Activated CD4-positive, alpha-beta T cell treated with anti-CD3 and anti-CD28 coated beads for 36 hours (primary cell): Measurements from ENCODE around the gene KCNE1. TPM values are rescaled to one million over a fixed set of nuclear protein-coding genes. Genes with fewer than 3 reads are reported as not detected.
A peak's percentile ranks its signal among the peaks of the same experiment; 100 is the strongest.
"Not testable (repeated sequence)": the region's sequence is repeated elsewhere in the genome, so short reads cannot be mapped to it uniquely, and the experiment has no call there.

Source experiments
- ATAC-seq: fragments of 200-7000 bp; cut with Tn5 transposase; one replicate; pipeline ENCODE4 v1.10.0; 2021; ENCODE audit warnings: mild to moderate bottlenecking, moderate library complexity
- CTCF ChIA-PET: fragments of 350-600 bp; sonication (Branson Sonifier 250); formaldehyde crosslinking; loops from one replicate; lab custom pipeline; 2021; ENCODE audit warnings: antibody characterized with exemption; lab: Charles Lee
- POLR2A ChIA-PET: fragments of 350-600 bp; sonication (Branson Sonifier 250); formaldehyde crosslinking; loops from one replicate; lab custom pipeline; 2021; ENCODE audit warnings: antibody characterized with exemption, inconsistent platforms; lab: Charles Lee
- DNase-seq: peaks from one replicate; pipeline ENCODE4 v3.0.0-alpha.2; 2020
- H3K27ac Mint-ChIP-seq: one replicate; pipeline ENCODE4 v1.8.0; 2021; ENCODE audit warnings: mixed read lengths
- H3K27me3 Mint-ChIP-seq: one replicate; pipeline ENCODE4 v1.8.0; 2021; ENCODE audit warnings: mixed read lengths
- H3K36me3 Mint-ChIP-seq: one replicate; pipeline ENCODE4 v1.8.0; 2021; ENCODE audit warnings: low read depth, mixed read lengths
- H3K4me1 Mint-ChIP-seq: one replicate; pipeline ENCODE4 v1.8.0; 2021; ENCODE audit warnings: mixed read lengths
- H3K4me3 Mint-ChIP-seq: one replicate; pipeline ENCODE4 v1.8.0; 2021; ENCODE audit warnings: mild to moderate bottlenecking, moderate library complexity, mixed read lengths
- H3K9me3 Mint-ChIP-seq: one replicate; pipeline ENCODE4 v1.8.0; 2021; ENCODE audit warnings: low read depth, mixed read lengths
- intact Hi-C, 2 experiments: fragments of 100-400 bp; cut with DNase I in 1 of 2; cut with micrococcal nuclease in 1 of 2; formaldehyde crosslinking; loops; one replicate each; pipeline versions ENCODE4 v1.14.2 to v1.15.1; 2022 to 2024; cut with DNase I, micrococcal nuclease
- total RNA-seq, 2 experiments: library from RNA; stranded (reverse); gene quantifications; one replicate each; pipeline ENCODE4 v1.2.3, GENCODE V29; 2021

The KCNE1 gene
- total RNA-seq, 2 experiments from 2014 or later = 0.07 TPM; not detected in 1

GRCh38 chr21:34467333-34467732 lies 44.7 kb downstream of the KCNE1 start:
- H3K9me3 Mint-ChIP-seq, CTCF ChIA-PET, H3K27me3 Mint-ChIP-seq, DNase-seq, ATAC-seq, H3K36me3 Mint-ChIP-seq, H3K4me3 Mint-ChIP-seq, H3K4me1 Mint-ChIP-seq, H3K27ac Mint-ChIP-seq, POLR2A ChIA-PET, intact Hi-C loops: not testable (repeated sequence)

GRCh38 chr21:34459426-34459825 lies 52.6 kb downstream of the KCNE1 start:
- H3K9me3 Mint-ChIP-seq, H3K4me1 Mint-ChIP-seq, POLR2A ChIA-PET, H3K36me3 Mint-ChIP-seq, H3K27ac Mint-ChIP-seq, H3K4me3 Mint-ChIP-seq, intact Hi-C loops, ATAC-seq, DNase-seq, CTCF ChIA-PET, H3K27me3 Mint-ChIP-seq: not testable (repeated sequence)

DNA sequence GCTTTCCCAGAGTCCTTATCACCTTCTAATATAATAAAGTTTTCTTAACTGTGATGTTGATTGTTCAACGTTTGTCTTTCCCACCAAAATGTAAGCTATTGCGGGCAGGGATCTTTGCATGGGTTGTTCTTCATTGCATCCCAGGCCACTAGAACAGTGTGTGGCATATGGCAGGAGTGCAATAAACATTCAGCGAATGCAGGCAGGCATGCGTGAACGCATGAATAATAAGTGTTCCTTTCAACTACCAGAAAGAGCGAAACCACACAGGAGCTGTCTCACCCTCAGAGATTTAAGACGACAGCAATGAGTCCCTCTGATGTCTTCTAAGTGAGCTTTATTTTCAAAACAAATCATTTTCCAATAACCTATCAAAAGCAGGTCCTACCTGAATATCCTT lies 53.7 kb downstream of the KCNE1 start:
- H3K27me3 Mint-ChIP-seq, H3K4me1 Mint-ChIP-seq, ATAC-seq, POLR2A ChIA-PET, H3K27ac Mint-ChIP-seq, CTCF ChIA-PET, intact Hi-C loops, H3K9me3 Mint-ChIP-seq, DNase-seq, H3K4me3 Mint-ChIP-seq, H3K36me3 Mint-ChIP-seq: not testable (repeated sequence)

DNA sequence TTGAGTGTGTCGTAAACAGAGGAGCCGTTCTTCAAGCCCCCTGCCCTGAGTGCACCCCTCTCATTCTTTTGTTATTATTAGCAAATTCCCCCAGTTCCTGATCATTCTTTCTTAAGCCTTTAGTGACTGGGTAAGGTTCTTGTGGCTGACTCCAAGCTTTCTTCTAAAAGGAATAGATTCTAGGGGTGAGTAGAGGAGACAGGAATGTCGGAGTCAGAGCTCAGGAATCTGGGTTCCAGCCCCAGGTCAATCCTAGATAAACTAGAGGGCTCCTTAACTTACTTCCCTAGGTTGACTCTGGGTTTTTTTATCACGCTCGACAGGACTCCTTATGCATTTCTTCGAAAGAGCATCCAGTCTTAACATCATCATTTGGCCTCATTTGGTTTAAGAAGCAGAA lies 55.8 kb downstream of the KCNE1 start:
- POLR2A ChIA-PET, H3K36me3 Mint-ChIP-seq, H3K27me3 Mint-ChIP-seq, intact Hi-C loops, ATAC-seq, H3K4me1 Mint-ChIP-seq, H3K9me3 Mint-ChIP-seq, H3K4me3 Mint-ChIP-seq, DNase-seq, CTCF ChIA-PET, H3K27ac Mint-ChIP-seq: not testable (repeated sequence)

DNA sequence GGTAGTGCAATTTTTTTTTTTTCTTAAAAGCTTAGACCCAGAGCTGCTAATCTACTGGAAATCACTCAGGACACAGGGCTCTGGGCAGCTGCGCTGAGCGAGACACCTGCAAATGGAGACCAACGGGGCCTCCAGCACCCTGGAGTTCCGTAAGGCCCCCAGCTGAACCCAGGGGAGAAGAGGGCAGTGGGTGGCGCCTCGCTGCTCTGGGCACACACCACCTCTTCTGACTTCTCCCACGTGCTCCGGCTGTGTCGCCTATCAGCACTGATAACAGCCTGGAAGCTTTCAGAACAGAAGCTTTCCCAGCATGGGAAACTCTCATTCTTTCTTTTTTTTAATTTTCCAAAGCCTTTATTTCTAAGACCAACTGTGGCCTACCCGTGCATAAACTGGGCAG lies 56.4 kb downstream of the KCNE1 start:
- intact Hi-C loops, H3K9me3 Mint-ChIP-seq, CTCF ChIA-PET, H3K4me3 Mint-ChIP-seq, H3K36me3 Mint-ChIP-seq, H3K27me3 Mint-ChIP-seq, H3K4me1 Mint-ChIP-seq, H3K27ac Mint-ChIP-seq, ATAC-seq, DNase-seq, POLR2A ChIA-PET: not testable (repeated sequence)

GRCh38 chr21:34447018-34447417 lies 65.0 kb downstream of the KCNE1 start:
- CTCF ChIA-PET, POLR2A ChIA-PET, intact Hi-C loops, H3K27ac Mint-ChIP-seq, H3K4me1 Mint-ChIP-seq, H3K4me3 Mint-ChIP-seq, H3K27me3 Mint-ChIP-seq, DNase-seq, H3K36me3 Mint-ChIP-seq, H3K9me3 Mint-ChIP-seq, ATAC-seq: not testable (repeated sequence)

DNA sequence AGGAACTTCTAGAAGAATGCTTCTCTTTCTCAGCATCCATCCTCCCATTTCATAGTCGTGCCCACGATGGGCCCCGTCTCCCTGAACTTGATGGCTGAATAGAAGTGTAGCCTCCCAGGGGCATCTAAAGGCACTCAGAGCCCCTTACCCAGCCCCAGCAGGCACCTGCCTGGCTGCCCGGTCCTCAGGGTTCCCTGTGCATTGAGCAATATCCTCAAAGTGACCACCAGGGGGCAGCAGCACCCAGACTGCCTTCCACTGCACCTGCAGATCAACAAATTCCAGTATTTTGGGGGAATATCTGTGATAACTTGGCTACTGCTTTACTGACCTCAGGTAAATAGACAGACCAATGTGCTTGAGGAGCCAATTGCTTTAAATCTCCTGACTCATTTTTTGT lies 68.5 kb downstream of the KCNE1 start:
- DNase-seq, H3K9me3 Mint-ChIP-seq, H3K27ac Mint-ChIP-seq, POLR2A ChIA-PET, H3K27me3 Mint-ChIP-seq, intact Hi-C loops, H3K4me3 Mint-ChIP-seq, H3K36me3 Mint-ChIP-seq, H3K4me1 Mint-ChIP-seq, CTCF ChIA-PET, ATAC-seq: not testable (repeated sequence)

DNA sequence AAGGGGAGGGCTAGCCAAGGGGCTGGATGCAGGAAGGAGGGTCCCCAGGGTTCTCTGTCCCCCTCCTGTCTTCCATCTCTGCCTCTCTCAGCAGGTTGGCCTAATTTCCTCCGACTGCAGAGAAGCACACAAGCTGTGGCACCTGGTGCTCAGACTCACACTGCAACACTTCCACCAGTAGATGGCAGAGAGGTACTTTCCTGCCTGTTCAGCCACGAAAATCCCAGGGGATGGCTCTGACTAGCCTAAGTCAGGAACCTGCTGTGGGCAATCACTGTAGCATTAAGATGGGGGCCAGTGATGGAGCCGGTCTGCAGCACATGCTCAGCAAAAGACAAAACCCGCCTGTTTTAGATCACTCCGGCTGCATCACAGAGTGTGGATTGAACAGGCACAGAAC lies 82.3 kb downstream of the KCNE1 start:
- DNase-seq, H3K27me3 Mint-ChIP-seq, H3K4me1 Mint-ChIP-seq, H3K36me3 Mint-ChIP-seq, H3K27ac Mint-ChIP-seq, POLR2A ChIA-PET, H3K4me3 Mint-ChIP-seq, CTCF ChIA-PET, H3K9me3 Mint-ChIP-seq, intact Hi-C loops, ATAC-seq: not testable (repeated sequence)

DNA sequence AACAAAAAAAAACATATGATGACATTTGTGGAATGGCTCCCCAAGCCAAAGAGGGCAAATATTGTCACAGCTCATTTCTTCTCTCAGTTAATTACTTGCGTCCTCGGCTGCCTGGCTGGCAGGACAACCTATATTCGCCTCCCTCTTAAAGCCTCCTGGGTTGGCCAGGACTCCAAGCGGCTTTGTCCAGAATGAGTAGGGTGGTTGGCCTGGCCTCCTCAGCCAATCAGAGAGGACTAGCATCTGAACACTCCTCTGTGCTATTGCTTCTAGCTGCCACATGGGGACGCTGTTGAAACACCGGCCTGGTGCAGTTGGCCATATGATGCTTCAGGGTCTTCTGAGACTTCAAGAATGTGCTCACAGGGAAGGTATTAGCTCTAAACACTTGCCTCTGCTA lies 83.6 kb downstream of the KCNE1 start:
- H3K4me1 Mint-ChIP-seq, ATAC-seq, H3K4me3 Mint-ChIP-seq, POLR2A ChIA-PET, CTCF ChIA-PET, H3K36me3 Mint-ChIP-seq, intact Hi-C loops, H3K27ac Mint-ChIP-seq, H3K9me3 Mint-ChIP-seq, DNase-seq, H3K27me3 Mint-ChIP-seq: not testable (repeated sequence)

DNA sequence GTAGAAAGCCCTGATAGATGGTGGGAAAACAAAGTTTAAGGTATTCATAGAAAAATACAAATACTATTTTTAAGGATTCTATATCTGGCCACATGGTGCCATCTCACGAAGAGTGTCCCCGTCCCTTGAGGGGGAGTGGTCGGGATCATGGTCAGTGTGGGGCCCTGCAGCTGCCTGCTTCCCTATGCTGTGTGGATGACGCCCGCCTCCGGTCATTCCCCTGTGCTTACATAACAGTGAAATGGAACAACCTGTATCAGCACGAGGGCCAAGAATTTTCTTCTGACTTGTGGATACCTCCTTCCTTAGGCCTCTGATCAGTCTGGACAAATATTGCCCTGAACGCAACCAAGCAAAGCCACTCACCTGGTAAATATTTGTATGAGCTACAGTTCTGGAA lies 84.7 kb downstream of the KCNE1 start:
- DNase-seq, POLR2A ChIA-PET, H3K27ac Mint-ChIP-seq, H3K36me3 Mint-ChIP-seq, H3K4me1 Mint-ChIP-seq, CTCF ChIA-PET, H3K9me3 Mint-ChIP-seq, ATAC-seq, intact Hi-C loops, H3K4me3 Mint-ChIP-seq, H3K27me3 Mint-ChIP-seq: not testable (repeated sequence)

GRCh38 chr21:34423805-34424204 lies 88.2 kb downstream of the KCNE1 start, which contains the start of gene SMIM34:
TSS of gene SMIM34 (minus strand) at chr21:34423951. CDS start at chr21:34423839, 112 bp downstream.
- H3K27ac Mint-ChIP-seq, ATAC-seq, H3K4me3 Mint-ChIP-seq, intact Hi-C loops, H3K27me3 Mint-ChIP-seq, H3K4me1 Mint-ChIP-seq, H3K36me3 Mint-ChIP-seq, DNase-seq, CTCF ChIA-PET, POLR2A ChIA-PET, H3K9me3 Mint-ChIP-seq: not testable (repeated sequence)

DNA sequence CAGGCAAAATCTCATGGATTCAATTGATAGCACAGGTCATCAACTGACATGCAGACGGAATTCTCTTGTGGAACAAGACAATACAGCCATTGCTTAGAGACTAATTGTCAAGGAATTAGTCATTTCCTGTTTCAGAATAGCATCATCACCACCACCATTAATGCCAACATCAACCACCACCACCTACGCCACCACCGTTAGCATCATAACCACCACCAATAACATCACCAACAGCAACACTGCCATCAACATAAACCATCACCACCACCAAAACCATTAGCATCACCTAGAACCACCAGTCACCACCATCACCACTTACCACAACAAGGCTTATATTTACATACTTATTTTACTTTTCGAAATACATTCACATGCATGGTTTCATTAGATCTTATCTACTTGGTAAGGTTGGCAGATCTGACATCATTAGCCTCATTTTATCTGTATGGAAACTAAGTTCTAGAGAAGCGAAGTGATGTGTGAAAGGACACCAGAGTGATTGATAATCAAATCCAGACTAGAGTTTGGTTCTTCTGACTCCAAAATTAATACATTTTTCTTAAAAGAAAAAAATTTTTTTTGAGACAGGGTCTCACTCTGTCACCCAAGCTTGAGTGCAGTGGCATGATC lies 94.4 kb downstream of the KCNE1 start:
- H3K27me3 Mint-ChIP-seq, H3K9me3 Mint-ChIP-seq, H3K4me1 Mint-ChIP-seq, H3K36me3 Mint-ChIP-seq, CTCF ChIA-PET, DNase-seq, intact Hi-C loops, H3K27ac Mint-ChIP-seq, POLR2A ChIA-PET, H3K4me3 Mint-ChIP-seq: not testable (repeated sequence)
- ATAC-seq = peak; percentile 73
